GM21576 (cell line): ENCODE data around the gene CD164L2.

ENCODE experiments used
- ATAC-seq: cut with Tn5 transposase; IDR thresholded peaks from one replicate; pipeline ENCODE4 v1.9.1; 2021; ENCODE audit warnings: mild to moderate bottlenecking, moderate library complexity; ENCODE audit not compliant: unreplicated experiment

CD164L2 gene

GRCh38 chr1:27365372-27366112 lies 17.6 kb downstream of the CD164L2 start:
- peak; percentile 55 for ATAC-seq

GRCh38 chr1:27364696-27365371 lies 18.3 kb downstream of the CD164L2 start:
- no peak for ATAC-seq

GRCh38 chr1:27363766-27364695 lies 19.1 kb downstream of the CD164L2 start:
- ATAC-seq = no peak

DNA sequence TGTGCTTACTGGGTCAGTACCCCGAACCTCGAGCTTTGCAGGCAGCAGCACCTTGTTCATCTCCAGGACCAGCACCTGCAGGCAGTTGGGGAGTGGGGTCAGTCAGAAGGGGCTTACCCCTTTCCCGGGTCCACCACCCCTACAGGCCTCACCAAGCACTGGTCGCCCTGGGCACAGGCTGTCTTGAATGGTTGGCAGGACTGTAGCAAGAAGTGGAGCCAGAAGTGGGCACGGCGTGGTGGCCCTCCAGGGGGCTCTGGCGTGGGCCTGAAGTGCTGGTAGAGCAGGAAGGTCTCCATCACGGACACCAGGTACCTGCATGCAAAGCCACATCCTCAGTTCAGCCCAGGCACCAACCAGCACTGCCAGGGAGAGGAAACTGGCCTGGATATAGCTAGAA lies 21.6 kb downstream of the CD164L2 start:
- no peak for ATAC-seq

GRCh38 chr1:27361044-27361402 lies 22.1 kb downstream of the CD164L2 start:
- no peak for ATAC-seq

GRCh38 chr1:27360159-27361043 lies 22.7 kb downstream of the CD164L2 start:
- no peak for ATAC-seq

DNA sequence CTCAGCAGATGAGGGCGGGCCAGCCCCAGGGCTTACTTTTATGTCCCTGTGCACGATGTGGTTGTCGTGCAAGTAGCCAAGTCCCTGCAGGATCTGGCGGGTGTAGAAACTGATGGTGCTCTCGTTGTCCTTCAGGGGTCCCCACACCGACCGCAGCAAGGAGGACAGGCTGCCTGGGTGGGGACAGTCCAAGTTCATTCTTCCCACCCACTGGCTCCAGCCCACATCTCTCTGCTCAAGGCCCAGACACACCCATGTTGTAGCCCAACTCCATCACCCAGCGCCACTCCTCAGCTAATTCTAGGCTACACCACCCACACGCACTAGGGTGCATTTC lies 23.3 kb downstream of the CD164L2 start:
- no peak for ATAC-seq

DNA sequence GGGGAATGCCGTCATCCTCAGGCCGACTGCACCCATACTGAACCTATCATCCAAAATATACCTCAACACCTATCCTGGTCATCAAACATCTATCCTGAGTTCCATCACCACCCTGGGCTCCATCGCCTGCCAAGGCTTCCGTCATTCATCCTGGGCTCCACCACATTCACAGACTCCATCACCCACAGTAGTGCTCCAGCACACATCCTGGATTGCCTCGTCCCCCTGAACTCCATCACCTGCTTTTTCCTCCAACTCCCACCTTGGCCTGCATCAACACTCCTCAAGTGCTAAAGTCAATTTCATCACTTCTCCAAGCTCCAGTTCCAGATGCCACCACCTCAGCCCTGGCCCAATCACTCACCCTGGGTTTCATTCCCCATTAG lies 24.2 kb downstream of the CD164L2 start:
- no peak for ATAC-seq

- ATAC-seq = no peak
Observed at GRCh38 chr1:27358038-27358927, 24.9 kb downstream of the CD164L2 start.

GRCh38 chr1:27357281-27358037 lies 25.7 kb downstream of the CD164L2 start:
- peak; percentile 49 for ATAC-seq

DNA sequence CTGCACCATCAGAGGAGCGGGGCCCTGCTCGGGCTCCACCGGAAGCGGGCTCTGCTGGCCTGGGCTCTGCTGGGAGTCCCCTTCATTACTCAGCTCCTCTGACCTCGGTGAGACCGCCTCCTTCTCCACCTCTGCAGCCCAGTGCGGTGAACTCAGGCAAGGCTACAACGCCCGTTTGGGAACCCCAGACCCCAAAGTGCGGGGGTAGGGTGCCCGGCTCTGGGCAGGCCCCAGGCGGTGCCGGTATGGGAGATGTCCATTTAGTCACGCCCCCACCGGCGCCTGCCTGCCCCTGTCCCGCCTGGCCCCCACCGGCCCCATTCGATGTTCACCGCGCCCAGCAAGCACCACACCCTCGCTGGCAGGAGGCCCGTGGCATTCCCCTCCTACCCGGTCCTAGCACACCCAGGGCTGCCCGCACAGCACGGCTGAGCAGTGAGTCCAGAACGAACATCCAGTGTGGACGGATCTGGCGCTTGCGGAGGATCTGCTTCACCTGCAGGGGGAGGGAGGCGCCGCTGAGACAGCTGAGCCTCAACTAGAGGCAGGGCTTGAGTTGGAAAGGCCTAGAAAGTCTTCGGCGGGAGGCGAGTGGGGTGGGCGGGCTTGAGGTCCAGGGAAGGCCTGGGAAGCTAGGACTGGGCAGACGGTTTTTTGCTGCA lies 26.4 kb downstream of the CD164L2 start:
- ATAC-seq = no peak

GRCh38 chr1:27356277-27356618 lies 26.9 kb downstream of the CD164L2 start:
- no peak for ATAC-seq

DNA sequence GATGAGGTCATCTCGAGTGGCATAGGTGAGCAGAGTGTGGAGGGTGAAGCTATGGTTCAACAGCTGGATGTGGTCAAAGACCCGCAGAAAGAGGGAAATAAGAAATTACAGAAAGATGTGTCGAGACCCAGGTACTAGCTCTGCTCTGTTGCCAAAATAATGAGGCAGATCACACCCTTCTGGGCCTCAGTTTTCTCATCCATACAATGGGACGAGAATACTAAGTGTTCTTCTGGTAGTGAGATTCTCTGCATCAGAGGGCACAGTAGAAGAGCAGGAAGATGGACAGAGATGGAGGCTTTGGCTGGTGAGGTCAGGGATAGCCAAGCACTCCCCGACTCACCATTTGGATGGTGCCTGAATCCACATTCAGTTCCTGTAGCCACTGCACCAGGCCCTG lies 27.4 kb downstream of the CD164L2 start:
- no peak for ATAC-seq

DNA sequence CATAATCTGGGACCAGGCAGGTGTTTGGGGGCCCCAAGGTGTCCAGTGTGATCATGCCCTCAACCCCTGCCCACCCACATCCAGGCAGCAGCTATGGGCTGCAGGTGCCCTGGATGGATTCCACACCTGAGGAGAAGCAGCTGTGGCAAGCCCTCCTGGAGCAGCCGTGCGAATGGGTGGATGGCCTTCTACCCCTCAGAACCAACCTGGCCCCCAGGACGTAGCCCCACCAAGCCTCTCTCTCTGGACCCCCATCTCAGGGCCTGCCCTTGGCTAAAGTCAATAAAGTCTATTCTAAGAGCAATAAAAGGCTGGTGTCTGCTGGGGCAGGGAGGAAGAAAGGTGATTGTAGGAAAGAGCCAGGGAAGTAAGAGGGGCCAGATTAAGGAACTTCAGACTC lies 29.5 kb downstream of the CD164L2 start:
- ATAC-seq = no peak

DNA sequence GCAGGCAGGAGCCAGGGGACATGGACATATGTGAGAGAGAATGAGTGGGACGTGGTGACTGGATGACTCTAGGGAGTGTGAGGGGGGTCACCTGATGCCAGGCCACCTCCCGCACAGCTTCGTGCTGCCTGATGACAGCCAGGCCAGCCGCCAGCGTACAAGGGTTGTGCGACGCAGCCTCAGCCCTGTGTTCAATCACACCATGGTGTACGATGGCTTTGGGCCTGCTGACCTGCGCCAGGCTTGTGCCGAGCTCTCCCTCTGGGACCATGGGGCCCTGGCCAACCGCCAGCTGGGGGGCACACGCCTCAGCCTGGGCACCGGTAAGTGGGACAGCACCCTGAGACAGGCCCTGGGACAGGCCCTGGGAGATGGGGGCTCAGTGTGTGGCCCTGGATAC lies 30.0 kb downstream of the CD164L2 start:
- no peak for ATAC-seq

DNA sequence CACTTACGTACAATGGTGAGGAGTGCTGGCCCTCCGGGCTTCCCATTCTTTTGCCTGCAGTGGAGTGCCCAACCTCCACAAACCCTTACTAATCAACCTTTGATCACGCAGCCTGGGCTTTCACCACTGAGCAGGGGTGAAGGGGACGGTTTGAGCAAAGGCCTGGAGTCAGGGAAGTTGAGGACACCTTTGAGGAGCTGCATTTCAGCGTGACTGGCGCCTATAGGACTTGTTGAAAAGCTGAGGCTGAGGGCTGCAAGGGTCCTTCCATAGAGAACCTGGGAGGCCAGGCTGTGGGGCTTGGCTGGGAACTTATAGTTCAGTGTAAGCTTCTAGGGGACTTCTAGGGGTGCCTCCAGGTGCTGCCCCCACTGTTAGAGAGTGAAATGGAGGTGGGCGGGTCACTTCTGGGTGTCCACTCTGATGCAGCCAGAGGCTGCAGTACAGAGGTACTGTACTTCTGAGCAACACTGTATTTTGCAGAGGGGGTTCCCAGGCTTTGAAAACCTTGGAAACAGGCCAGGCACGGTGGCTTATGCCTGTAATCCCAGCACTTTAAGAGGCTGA lies 31.5 kb downstream of the CD164L2 start:
- no peak for ATAC-seq

- ATAC-seq = no peak
Observed at GRCh38 chr1:27350663-27351540, 32.2 kb downstream of the CD164L2 start.
